CD4-positive, alpha-beta T cell treated with Interleukin-6 for 4 hours (primary cell): Measurements from ENCODE around the gene CHD6.

ENCODE experiments used
- DNase-seq: peaks from one replicate; pipeline ENCODE4 v3.0.0-alpha.2; 2020; ENCODE audit warnings: mixed read lengths

The CHD6 gene

GRCh38 chr20:41392295-41392694 is 225.9 kb downstream of the CHD6 start:
- no peak for DNase-seq

DNA sequence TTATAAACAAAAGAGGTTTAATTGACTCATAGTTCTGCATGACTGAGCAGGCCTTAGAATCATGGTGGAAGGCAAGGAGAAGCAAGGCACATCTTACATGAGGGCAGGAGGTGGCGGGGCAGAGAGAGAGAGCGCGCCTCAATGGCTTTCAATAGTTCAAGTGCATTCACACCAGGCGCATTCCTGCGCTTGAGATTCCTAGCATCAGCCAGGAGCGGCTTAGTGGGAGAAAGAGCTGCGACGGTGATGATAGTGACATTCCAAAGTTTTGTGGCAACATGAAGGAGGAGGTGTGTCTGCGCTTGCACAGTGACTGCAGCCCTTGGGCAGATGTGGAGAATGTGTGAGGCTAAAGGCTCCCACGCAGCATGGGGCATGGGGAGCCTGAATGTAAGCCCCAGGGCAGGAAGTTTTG is 226.6 kb downstream of the CHD6 start:
- no peak for DNase-seq

- no peak for DNase-seq
Observed at GRCh38 chr20:41390889-41391288, 227.3 kb downstream of the CHD6 start.

DNA sequence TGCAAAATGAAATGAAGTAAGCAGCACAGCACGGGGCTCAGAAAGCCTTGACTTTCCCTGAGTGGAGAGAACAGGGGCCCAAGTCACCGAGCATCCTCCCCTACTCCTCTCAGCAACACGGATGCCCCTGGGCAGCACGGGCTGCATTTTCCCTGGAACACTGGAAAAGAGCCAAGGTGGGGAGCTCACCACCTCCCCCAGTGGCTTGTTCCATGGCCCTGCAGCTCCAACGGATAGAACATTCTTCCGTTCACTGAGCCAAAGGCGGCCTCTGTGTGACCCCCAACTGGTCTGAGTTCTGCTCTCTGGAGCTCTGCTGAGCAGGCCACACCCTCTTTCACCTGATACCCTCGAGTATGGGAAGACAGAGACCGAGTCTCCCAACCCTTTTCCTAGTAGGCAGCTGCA is 230.7 kb downstream of the CHD6 start:
- no peak for DNase-seq

GRCh38 chr20:41386502-41387427 is 231.4 kb downstream of the CHD6 start:
- DNase-seq: no peak

GRCh38 chr20:41382791-41383305 is 235.3 kb downstream of the CHD6 start:
- DNase-seq: no peak

- DNase-seq: no peak
Observed at GRCh38 chr20:41380551-41381193, 237.5 kb downstream of the CHD6 start.

DNA sequence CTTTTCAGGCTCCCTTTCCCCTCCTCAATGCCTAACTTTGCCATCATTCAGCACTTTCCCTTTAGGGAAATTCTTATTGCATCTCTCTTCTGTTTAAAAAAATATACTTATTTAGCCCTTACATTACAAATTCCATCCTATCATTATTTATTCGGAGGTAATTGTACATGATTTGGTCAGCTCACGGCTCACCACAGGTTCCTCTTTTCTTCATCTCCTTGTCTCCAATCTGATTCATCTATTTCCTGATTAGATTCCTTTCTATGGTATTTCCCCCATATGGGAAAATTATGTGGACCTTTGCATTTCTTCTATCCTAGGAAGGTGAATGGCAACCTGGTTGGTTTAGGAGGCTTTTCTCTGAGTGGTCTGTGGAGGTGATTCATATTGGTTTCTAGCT is 238.6 kb downstream of the CHD6 start:
- DNase-seq: no peak

- DNase-seq: no peak
Observed at GRCh38 chr20:41377275-41377674, 240.9 kb downstream of the CHD6 start.

GRCh38 chr20:41376349-41376748 is 241.8 kb downstream of the CHD6 start:
- no peak for DNase-seq

- no peak for DNase-seq
Observed at GRCh38 chr20:41375846-41376245, 242.3 kb downstream of the CHD6 start.

GRCh38 chr20:41373931-41374920 is 244.0 kb downstream of the CHD6 start:
- no peak for DNase-seq

DNA sequence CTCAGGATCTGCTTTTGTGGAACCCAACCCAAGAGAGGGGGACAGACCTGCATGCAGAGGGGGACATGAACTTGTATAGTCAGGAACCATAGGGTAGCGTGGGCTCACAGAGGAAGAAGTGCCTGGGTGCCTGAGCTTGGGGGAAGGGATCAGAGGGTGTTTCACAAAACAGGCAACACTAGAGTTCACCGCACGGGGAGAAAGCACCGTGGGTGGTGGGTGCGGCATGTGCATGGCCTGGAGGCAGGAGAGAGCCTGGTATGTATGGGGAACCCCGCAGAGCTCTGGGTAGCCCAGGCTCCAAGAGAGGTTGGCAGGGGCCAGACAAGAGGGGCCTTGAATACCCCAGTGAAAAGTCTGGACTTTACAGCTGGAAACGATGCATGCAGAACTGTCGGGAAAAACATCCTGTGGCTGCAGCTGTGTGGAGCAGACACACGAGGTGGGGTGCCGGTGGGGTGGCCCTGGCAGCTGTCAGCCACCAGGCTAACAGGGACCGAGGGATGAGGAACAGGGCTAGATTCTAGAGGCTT is 244.9 kb downstream of the CHD6 start:
- no peak for DNase-seq

GRCh38 chr20:41371371-41371770 is 246.8 kb downstream of the CHD6 start:
- DNase-seq: no peak

DNA sequence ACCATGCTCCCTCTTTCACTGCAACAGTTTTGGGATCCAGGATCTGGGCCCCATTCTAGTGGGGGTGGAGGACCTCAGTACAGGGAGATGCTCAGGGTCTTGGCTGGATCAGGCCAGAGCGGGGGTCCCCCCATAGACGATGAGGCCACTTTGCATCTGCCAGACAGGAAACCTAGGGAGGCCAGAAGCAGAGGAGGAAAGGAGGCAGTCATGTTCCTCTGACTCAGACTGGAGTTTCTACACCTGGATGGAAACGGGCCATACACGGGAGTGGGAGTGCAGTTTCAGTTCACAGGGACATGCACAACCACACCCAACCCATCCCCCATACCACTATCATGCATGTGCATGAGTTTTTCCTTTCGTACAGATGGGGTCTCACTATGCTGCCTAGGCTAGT is 248.0 kb downstream of the CHD6 start:
- DNase-seq: no peak

DNA sequence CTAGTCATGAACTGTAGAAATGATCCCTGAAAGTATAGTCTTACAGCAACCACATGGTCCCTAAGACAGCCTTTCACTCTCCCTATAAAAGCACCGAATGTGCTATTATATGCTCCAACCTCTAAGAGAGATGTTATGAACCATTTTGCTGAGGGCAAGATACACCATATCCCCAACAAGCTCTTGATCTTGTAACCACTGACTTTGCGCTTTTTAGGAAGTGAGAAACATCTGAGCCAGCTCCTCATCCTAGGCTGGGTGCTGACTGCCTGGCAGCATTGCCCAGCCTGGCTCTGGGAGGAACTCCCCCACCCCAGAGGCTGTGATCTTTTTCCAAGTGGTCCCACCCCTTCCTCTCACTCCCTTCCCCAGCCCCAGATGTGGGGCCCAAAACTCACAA is 248.5 kb downstream of the CHD6 start:
- no peak for DNase-seq

- no peak for DNase-seq
Observed at GRCh38 chr20:41367956-41368355, 250.2 kb downstream of the CHD6 start.

GRCh38 chr20:41367393-41367695 is 250.8 kb downstream of the CHD6 start:
- DNase-seq: no peak

DNA sequence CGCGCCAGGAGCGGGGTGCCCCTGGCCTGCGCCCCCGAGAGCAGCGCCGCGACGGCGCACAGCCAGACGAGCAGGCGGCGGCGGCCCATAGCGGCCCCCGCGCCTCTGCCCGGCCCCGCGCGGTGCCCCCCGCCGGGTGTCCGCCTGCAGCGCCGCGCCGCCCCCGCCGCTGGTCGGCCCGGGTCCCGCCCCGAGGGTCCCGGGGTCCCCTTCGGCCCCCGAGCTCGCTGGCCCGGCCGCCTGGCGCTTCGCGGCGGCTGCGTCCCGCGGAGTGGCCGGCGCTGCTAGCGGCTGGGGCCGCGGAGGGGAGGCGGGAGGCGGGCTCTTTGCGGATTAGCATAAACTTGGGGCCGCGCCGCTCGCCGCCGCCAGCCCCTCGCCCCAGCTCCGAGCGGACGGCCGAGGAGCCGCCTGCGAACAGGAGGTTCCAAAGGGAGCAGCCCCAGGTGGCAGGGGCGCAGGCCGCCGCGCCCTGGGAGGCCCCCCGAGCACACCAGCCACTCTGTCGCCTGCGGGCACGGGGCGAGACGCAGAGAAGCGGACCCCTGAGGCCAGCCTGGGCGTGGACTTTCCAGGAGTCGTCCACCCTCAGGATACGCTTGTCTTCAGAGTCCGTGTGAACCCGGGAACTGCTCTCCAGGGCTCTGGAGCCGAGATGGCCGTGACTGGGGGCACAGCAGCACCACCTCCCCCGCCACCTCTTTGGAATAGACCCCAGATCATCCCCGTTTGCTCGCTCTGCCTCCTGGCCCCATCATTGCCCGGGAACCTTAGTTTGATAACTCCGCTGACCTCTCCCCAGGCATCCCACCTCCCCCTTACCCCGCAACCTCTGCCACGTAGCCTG is 251.4 kb downstream of the CHD6 start, which contains the start of gene EMILIN3:
EMILIN3 (minus strand) TSS at position 273 of the 847 bp plus-strand sequence; CDS start at position 89, 184 bp downstream.
- DNase-seq: no peak

- DNase-seq: no peak
Observed at GRCh38 chr20:41365777-41366545, 252.2 kb downstream of the CHD6 start.
